GM18868 (cell line): ENCODE results near the gene AP2A2.
"Not testable (repeated sequence)": the region's sequence is repeated elsewhere in the genome, so short reads cannot be mapped to it uniquely, and the experiment has no call there.

ENCODE experiments used
- ATAC-seq: cut with Tn5 transposase; IDR thresholded peaks from one replicate; pipeline ENCODE4 v1.9.1; 2021; ENCODE audit warnings: mild to moderate bottlenecking, moderate library complexity; ENCODE audit not compliant: unreplicated experiment

The AP2A2 gene

DNA sequence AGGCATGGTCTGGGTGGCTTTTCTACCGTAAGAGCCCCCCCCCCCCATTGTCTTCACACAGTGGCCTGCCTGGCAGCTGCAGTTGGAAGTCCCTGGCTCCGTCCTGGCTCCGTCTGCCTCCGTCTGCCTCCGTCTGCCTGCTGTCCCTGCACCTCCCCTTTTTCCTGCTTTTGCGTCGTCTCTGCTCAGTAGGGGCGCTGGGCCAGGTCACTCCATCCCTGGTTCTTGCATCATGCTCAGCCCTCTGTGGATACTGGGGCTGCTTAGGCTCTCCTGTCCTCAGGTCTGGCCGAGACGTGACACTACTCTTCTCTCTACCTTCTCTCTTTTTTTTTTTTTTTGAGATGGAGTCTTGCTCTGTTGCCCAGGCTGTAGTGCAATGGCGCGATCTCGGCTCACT lies 27.8 kb downstream of the AP2A2 start:
- no peak for ATAC-seq

GRCh38 chr11:954392-955153 lies 28.9 kb downstream of the AP2A2 start:
- ATAC-seq = no peak

DNA sequence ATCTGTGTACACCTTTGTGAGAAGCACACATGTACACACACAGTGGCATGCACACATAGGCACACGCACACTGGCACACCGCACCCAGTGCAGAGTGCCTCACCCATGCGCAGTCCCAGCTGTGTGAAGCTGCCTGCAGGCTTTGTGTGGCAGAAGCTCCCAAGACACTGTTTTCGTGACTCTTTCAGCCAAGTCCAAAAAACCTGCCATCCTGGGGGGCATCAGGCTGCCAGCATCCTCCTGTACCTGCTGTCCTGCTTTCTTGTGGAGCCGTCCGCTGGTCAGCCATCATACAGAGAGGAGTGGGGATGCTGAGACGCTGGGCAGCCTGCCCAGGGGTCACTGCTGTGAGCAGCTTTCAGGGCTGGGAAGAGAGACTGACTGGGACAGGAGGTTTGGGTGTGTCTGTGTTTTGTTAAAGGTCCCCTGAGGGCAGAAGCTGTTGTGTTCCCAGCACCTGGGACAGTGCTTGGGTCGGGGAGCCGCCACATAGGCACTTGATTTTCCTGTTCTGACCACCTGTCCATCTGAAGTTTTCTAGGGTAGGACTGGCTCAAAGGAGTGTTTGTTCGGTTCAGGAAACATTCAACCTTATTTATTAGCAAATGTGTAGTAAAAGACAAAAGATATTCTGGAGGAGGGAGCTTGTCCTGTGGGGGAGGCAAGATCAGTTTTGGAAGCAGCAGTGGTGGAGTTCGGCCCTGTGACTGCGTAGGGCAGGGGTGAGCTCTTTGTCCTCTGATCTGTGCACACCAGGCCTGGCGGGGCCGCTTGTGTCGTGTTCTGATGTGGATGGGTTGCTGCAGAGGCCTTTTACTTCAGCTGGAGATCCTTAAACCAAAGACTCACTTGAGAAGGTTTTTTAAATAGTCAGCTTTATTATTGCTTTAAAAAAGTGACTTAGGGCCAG lies 29.7 kb downstream of the AP2A2 start:
- ATAC-seq = no peak

DNA sequence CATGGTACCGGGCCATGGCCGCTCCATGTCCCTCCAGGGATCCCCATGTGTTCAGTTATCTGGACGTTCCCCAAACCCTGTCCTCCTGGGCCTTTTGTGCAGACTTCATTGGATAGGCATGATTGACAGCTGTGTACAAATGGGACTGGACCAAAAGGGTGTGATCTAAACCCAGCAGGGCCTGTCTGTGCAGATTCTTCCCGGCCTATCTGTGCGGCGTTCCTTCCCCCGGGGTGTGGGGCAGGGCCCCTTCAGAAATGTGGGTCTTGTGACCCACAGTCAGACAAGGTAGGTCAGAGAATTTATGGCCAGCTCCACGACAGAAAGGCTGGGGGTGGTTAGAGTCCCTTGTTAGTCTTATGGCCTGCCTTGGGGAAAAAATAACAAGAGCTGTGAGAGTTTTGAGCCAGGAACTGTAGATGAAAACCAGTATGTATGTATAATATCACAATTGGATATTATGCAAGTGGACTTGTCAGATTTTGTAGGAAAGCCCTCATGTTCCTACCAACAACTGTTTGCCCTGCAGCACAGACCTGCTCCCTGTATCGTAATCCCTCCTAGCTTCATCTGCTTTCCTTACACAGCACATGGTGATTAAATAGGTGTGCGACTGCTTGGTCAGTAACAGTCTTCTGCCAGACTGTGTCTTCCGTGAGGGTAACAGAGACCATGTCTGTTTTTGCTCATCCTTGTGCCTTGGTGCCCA lies 31.7 kb downstream of the AP2A2 start:
- ATAC-seq = no peak

GRCh38 chr11:958101-958500 lies 32.4 kb downstream of the AP2A2 start:
- no peak for ATAC-seq

DNA sequence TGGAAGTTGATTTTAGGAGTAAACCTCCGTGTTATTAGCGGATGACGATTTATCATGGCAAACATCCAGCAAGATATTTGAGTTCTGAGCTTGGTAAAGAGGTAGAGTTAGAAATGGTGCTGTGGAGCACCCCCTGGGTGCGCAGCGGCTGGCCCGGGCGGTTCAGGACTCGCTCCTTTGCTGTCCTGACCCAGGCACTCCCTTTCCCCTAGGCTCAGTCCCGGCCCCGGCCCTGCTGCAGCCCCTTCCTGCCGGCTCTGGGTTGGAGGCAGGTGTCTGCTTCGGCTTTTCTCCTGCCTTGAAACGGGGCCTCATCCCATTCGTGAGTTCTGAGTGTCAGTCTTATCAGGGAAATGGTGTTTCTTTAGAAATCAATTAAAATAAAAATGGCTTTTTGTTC lies 33.4 kb downstream of the AP2A2 start:
- ATAC-seq = no peak

DNA sequence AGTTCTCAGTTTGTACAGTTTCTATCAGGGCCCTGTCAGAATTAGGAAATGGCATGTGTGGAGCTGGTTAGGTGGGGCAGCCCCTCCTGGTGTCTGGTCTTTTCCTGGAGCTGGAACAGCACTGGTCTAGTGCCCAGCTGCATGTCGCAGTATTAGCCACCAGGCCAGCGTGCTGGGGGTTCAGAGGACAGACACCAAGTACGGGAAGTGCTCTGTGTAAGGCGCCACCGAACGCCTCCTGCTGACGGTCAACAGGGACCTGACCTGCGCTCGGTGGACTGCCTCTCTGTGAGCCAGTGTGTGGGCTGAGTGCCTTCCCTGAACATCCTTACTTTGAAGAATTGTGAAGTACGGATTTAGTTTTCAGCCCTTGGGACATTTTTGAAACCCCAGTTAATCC lies 33.9 kb downstream of the AP2A2 start:
- ATAC-seq = no peak

DNA sequence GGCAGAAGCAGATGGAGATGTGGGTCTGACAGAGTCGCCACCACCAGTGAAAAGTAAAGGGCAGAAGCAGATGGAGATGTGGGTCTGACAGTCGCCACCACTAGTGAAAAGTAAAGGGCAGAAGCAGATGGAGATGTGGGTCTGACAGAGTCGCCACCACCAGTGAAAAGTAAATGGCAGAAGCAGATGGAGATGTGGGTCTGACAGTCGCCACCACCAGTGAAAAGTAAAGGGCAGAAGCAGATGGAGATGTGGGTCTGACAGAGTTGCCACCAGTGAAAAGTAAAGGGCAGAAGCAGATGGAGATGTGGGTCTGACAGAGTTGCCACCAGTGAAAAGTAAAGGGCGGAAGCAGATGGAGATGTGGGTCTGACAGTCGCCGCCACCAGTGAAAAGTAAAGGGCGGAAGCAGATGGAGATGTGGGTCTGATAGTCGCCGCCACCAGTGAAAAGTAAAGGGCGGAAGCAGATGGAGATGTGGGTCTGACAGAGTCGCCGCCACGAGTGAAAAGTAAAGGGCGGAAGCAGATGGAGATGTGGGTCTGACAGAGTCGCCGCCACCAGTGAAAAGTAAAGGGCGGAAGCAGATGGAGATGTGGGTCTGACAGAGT lies 35.7 kb downstream of the AP2A2 start:
- ATAC-seq = not testable (repeated sequence)

DNA sequence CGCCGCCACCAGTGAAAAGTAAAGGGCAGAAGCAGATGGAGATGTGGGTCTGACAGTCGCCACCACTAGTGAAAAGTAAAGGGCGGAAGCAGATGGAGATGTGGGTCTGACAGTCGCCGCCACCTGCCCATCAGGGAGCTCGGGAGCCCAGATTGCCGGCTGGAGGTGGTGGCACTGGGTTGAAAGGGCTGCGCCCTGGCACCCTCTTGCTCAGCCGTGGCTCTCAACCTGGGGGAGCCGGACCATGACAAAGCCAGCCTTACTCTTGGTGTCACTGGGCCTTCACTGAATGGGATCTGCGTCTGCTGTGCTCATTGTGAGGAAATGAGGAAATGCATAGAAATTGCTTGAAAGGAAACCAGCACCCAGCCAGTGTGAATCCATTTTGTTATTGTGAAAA lies 36.3 kb downstream of the AP2A2 start:
- no peak for ATAC-seq

GRCh38 chr11:962688-963087 lies 37.0 kb downstream of the AP2A2 start:
- ATAC-seq = no peak

- no peak for ATAC-seq
These were observed 38.2 kb downstream of the AP2A2 start for GRCh38 chr11:963852-964251.

DNA sequence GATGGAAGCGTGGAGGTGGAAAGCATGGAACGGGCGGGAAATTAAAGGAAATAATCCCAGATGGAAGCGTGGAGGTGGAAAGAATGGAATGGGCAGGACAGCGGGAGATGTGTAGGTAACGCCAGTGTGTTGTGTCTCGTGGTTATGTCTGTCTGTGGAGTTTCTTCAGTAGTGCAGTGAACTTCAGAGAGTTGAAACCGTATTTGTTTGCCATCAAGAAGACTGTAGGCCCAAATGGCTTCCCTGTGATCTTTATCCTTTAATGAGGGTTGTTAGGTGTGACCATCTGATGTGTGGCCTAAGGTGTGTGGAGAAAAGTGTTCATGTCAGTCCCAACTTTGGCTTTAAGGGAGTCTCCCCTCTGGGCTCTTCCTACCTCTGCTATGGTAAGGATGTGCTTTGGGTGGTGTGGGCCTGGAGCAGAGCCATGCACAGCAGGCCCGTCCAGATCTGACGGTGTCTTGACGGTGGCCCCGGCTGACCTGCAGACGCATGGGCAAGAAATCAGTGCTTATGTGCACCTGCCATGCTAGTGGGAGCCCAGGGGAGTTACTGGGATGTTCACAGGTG lies 39.6 kb downstream of the AP2A2 start:
- no peak for ATAC-seq

DNA sequence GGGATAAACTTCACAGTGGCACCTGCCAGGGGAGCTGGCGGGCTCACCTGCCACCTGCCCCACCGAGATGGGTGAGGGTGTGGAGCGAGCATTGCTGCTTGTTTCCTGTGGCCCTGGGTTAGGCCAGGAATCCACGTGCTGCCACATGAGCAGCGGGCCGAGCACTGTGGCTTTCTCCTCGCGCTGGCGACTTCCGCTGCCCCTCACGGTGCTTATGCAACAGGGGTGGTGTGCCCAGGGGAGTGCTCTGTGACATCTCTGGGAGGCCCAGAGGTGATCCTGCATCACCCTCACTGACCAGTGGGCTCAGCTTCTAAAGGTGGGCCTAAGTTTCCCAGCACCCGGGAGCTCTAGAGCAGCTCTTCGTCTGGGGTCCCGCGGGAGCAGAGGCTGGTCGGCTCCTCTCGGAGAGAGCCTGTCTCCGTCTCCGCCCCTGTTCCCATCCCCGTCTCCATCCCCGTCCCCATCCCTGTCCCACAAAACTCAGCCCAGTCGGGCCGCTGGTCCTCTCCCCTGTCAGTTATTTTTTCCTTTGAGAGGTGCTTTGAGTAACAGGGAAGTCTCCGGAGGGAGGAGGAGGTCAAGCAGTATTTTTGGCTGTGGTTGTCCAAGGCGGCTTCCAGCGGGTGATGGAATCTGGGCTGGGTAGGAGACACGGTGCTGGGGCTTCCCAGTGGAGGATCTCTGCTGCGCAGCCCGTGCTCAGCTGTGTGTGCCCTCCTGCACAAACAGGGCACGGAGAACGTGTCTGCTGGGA lies 42.5 kb downstream of the AP2A2 start:
- ATAC-seq = no peak

- no peak for ATAC-seq
These were observed 43.2 kb downstream of the AP2A2 start for GRCh38 chr11:968822-969221.

DNA sequence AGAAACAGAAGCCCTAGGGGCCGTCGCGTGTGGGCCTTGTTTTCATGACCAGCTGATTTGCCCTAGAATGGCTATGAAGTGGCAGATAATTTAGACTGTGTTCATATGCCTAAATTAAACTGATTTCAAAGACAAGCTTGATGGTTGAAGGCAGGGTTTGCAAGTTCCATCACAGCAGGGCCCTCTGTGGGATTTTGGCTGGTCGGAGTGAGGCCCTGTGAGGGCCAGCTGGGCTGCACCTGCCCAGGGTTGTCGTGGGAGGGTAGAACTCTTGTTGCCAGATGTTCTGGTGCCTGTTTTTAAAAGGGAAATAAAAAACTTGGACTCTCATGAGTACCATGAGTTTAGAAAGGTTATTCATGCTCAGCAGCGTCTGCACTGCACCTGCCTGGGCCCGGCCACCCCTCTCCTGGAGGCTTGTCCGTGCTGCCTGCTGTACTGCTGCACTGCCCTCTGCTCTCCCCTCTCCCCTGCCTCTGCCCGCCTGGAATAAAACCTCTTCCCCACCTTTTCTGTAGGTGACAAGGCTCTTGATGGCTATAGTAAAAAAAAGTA lies 44.1 kb downstream of the AP2A2 start:
- ATAC-seq = no peak

DNA sequence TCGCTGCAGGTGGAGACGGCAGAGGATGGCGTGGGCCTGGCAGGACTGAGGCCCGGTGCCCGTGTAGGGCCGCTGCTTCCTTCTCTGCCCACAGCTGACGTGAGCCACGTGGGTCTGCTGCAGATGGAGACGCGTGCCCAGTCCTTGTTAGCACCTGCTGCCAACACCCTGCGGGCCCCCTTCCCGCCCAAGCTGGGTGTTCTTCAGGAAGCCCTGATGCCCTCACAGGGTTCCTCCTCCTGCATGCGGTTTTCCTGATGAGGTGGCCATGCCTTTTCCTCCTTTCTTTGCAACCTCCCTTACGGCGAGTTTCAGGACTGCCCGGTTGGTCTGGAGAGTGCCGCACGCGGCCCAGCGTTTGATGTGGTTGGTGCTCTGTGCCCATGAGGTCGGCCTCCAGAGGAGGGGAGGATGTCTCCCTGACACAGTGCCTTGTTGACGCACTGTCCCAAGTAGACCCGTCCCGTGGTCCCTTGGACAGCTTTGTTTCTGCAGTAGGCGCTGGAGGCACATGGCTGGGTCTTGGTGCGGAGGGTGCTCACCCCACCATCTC lies 44.7 kb downstream of the AP2A2 start:
- no peak for ATAC-seq

GRCh38 chr11:971092-971690 lies 45.5 kb downstream of the AP2A2 start:
- no peak for ATAC-seq

DNA sequence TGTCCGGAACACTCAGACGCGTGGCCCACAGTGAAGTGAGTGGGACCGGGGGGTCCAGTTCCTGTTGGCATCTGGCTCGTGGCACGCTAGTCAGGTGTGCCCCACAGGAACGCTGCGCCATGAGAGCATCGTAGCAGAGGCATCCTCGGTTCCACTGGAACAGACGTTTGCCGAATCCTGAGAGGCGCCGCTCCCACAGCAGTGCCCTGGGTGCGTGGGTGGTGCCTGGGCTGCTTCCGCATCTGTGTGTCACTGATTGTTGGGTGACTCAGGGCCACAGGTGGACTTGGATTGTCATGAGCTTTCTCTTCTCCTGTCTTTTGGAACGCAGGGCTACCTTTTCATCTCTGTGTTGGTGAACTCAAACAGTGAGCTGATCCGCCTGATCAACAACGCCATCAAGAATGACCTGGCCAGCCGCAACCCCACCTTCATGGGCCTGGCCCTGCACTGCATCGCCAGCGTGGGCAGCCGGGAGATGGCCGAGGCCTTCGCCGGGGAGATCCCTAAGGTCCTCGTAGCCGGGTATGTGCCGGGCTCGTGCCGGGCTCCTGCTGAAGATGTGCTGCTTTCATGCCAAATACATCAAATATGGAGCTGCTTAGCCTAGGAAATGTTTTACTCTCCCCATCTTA lies 46.2 kb downstream of the AP2A2 start:
- ATAC-seq = no peak
